ENCODE results near the gene AAGAB. TPM values are rescaled to one million over a fixed set of nuclear protein-coding genes. Genes with fewer than 3 reads are reported as not detected.
A peak's percentile ranks its signal among the peaks of the same experiment; 100 is the strongest.

AAGAB gene
- total RNA-seq, 4 donors from 2014 or later: 39.7 to 343 (median 54.1) TPM

DNA sequence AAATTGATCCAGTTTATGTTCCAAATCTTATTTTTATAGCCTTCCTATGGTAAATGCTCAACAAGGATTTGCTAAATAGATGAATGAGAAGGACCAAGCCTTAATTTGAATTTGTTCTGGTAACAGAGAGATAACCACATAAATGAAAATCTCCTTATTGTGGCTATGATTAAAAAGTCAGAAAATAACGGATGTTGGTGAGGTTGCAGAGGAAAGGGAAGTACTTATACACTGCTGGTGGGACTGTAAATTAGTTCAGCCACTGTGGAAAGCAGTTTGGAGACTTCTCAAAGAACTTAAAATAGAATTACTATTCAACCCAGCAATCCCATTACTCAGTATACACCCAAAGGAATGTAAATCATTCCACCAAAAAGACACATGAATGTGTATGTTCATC lies 26.2 kb downstream of the AAGAB start:
- 44 to 74% methylated on average over 1 of the region's 1 CpG for WGBS, 2 donors (ENCODE audit: low coverage in 1 of 2)
- DNase-seq: no peak
- Histone ChIP-seq H3K27ac (no peak overlapping the region), H3K27me3 (no peaks in the 10 kb centered on the region), H3K36me3 (peaks cover 0 to 24% (median 4%) of the 10 kb centered on the region in 4 donors), H3K9me3 (no peaks in the 10 kb centered on the region), H3K4me1 (peaks cover 0 to 22% (median 4%) of the 10 kb centered on the region in 4 donors), H3K4me3 (no peak overlapping the region)
- in situ Hi-C loops (cut with MboI; ENCODE audit: low pct_ligation_motif_present in 1 of 4, low pct_unique_long_range_greater_than_20kb in 1 of 4, low sequenced_read_pairs in 3 of 4) (no loop called here), intact Hi-C loops (cut with DNase I; ENCODE audit: low total_unique reads) (no loop called here)
- TF ChIP-seq POLR2A (IDR thresholded peaks at IDR 0.05) (no peak), POLR2AphosphoS5 (IDR thresholded peaks at IDR 0.05) (no peak), CTCF (IDR thresholded peaks at IDR 0.05) (no peak), EP300 (IDR thresholded peaks at IDR 0.05; ENCODE audit: low read depth) (no peak)

- H3K9me3 ChIP-seq: no peaks in the 10 kb centered on the region
- peaks cover 0 to 25% (median 4%) of the 10 kb centered on the region in 4 donors for H3K4me1 ChIP-seq
- DNase-seq: no peak
- 81 to 98% methylated on average over 1 of the region's 1 CpG for WGBS, 2 donors (ENCODE audit: low coverage in 1 of 2)
- peaks cover 0 to 24% (median 4%) of the 10 kb centered on the region in 4 donors for H3K36me3 ChIP-seq
- intact Hi-C loops (cut with DNase I; ENCODE audit: low total_unique reads): no loop called here
- in situ Hi-C loops (cut with MboI; ENCODE audit: low pct_ligation_motif_present in 1 of 4, low pct_unique_long_range_greater_than_20kb in 1 of 4, low sequenced_read_pairs in 3 of 4): no loop called here
- TF ChIP-seq CTCF (IDR thresholded peaks at IDR 0.05) (no peak), POLR2A (IDR thresholded peaks at IDR 0.05) (no peak), POLR2AphosphoS5 (IDR thresholded peaks at IDR 0.05) (no peak), EP300 (IDR thresholded peaks at IDR 0.05; ENCODE audit: low read depth) (no peak)
- no peak overlapping the region for H3K4me3 ChIP-seq
- H3K27me3 ChIP-seq: no peaks in the 10 kb centered on the region
- H3K27ac ChIP-seq: no peak overlapping the region
These were observed 26.6 kb downstream of the AAGAB start for GRCh38 chr15:67227846-67228245.

- no peak for TF ChIP-seq POLR2AphosphoS5 (IDR thresholded peaks at IDR 0.05)
- no peak for TF ChIP-seq POLR2A (IDR thresholded peaks at IDR 0.05)
- no peak for TF ChIP-seq CTCF (IDR thresholded peaks at IDR 0.05)
- no peak for TF ChIP-seq EP300 (IDR thresholded peaks at IDR 0.05; ENCODE audit: low read depth)
- no peaks in the 10 kb centered on the region for H3K27me3 ChIP-seq
- H3K27ac ChIP-seq: no peak overlapping the region
- in situ Hi-C loops (cut with MboI; ENCODE audit: low pct_ligation_motif_present in 1 of 4, low pct_unique_long_range_greater_than_20kb in 1 of 4, low sequenced_read_pairs in 3 of 4): no loop called here
- 90% methylated on average over 1 of the region's 1 CpG for WGBS, 2 donors (ENCODE audit: low coverage in 1 of 2)
- intact Hi-C loops (cut with DNase I; ENCODE audit: low total_unique reads): no loop called here
- H3K4me3 ChIP-seq: no peak overlapping the region
- peaks cover 0 to 24% (median 4%) of the 10 kb centered on the region in 4 donors for H3K36me3 ChIP-seq
- DNase-seq: no peak
- H3K9me3 ChIP-seq: no peaks in the 10 kb centered on the region
- H3K4me1 ChIP-seq: peaks cover 0 to 25% (median 4%) of the 10 kb centered on the region in 4 donors
These were observed 27.0 kb downstream of the AAGAB start for GRCh38 chr15:67227431-67227830.

GRCh38 chr15:67225336-67225735 lies 29.1 kb downstream of the AAGAB start:
- Histone ChIP-seq H3K27ac (peak overlapping the region; percentile 20 to 64 (median 54)), H3K9me3 (no peaks in the 10 kb centered on the region), H3K36me3 (peaks cover 0 to 8% (median 0%) of the 10 kb centered on the region in 4 donors), H3K4me3 (no peak overlapping the region), H3K27me3 (no peaks in the 10 kb centered on the region), H3K4me1 (peaks cover 0 to 25% (median 4%) of the 10 kb centered on the region in 4 donors)
- in situ Hi-C loops (cut with MboI; ENCODE audit: low pct_ligation_motif_present in 1 of 4, low pct_unique_long_range_greater_than_20kb in 1 of 4, low sequenced_read_pairs in 3 of 4): no loop called here
- intact Hi-C loops (cut with DNase I; ENCODE audit: low total_unique reads): no loop called here
- WGBS, 2 donors (ENCODE audit: low coverage in 1 of 2): 96 to 100% methylated on average over 2 of the region's 2 CpGs
- no peak for DNase-seq
- no peak for TF ChIP-seq EP300 (IDR thresholded peaks at IDR 0.05; ENCODE audit: low read depth)

- Histone ChIP-seq H3K27ac (peak overlapping the region; percentile 46 to 68 (median 63)), H3K4me1 (peaks cover 0 to 25% (median 4%) of the 10 kb centered on the region in 4 donors), H3K9me3 (no peaks in the 10 kb centered on the region), H3K4me3 (no peak overlapping the region), H3K36me3 (peaks cover 0 to 4% (median 0%) of the 10 kb centered on the region in 4 donors), H3K27me3 (no peaks in the 10 kb centered on the region)
- 65 to 89% methylated on average over 3 of the region's 3 CpGs for WGBS, 2 donors (ENCODE audit: low coverage in 1 of 2)
- TF ChIP-seq POLR2AphosphoS5 (IDR thresholded peaks at IDR 0.05): peak in 1 of 3 donors; percentile 29
- TF ChIP-seq POLR2A (IDR thresholded peaks at IDR 0.05): no peak
- in situ Hi-C loops (cut with MboI; ENCODE audit: low pct_ligation_motif_present in 1 of 4, low pct_unique_long_range_greater_than_20kb in 1 of 4, low sequenced_read_pairs in 3 of 4) (no loop called here), intact Hi-C loops (cut with DNase I; ENCODE audit: low total_unique reads) (no loop called here)
- peak; percentile 26 for DNase-seq
These were observed 29.6 kb downstream of the AAGAB start for GRCh38 chr15:67224889-67225288.
